ENCODE data around the gene ZIK1. TPM values are rescaled to one million over a fixed set of nuclear protein-coding genes. Genes with fewer than 3 reads are reported as not detected.

Gene ZIK1
- total RNA-seq, 4 donors from 2014 or later, result 3.0 to 5.7 (median 4.1) TPM

GRCh38 chr19:57566396-57567265 is 17.3 kb upstream of the ZIK1 start:
- no peak overlapping the region for H3K27ac ChIP-seq
- H3K4me3 ChIP-seq, result no peak overlapping the region
- H3K36me3 ChIP-seq, result peaks cover under 1% of the 10 kb centered on the region
- H3K27me3 ChIP-seq, result no peaks in the 10 kb centered on the region
- no peak for DNase-seq (ENCODE audit: low spot score in 2 of 2)
- 64% methylated on average over 7 of the region's 7 CpGs for WGBS
- H3K4me1 ChIP-seq, result no peaks in the 10 kb centered on the region
- H3K9me3 ChIP-seq, result peaks cover 77% of the 10 kb centered on the region
- no peak for TF ChIP-seq CTCF (IDR thresholded peaks at IDR 0.05)
- no peak for TF ChIP-seq POLR2A (IDR thresholded peaks at IDR 0.05)
- TF ChIP-seq EP300 (IDR thresholded peaks at IDR 0.05), result no peak
- no peak for TF ChIP-seq POLR2AphosphoS5 (IDR thresholded peaks at IDR 0.05)

GRCh38 chr19:57570707-57571106 is 13.2 kb upstream of the ZIK1 start:
- no peak overlapping the region for H3K4me3 ChIP-seq
- H3K36me3 ChIP-seq, result peaks cover 41% of the 10 kb centered on the region
- no peaks in the 10 kb centered on the region for H3K27me3 ChIP-seq
- H3K27ac ChIP-seq, result no peak overlapping the region
- TF ChIP-seq CTCF (IDR thresholded peaks at IDR 0.05) (no peak), POLR2A (IDR thresholded peaks at IDR 0.05) (no peak), EP300 (IDR thresholded peaks at IDR 0.05) (no peak), POLR2AphosphoS5 (IDR thresholded peaks at IDR 0.05) (no peak)
- no peaks in the 10 kb centered on the region for H3K4me1 ChIP-seq
- no peak for DNase-seq (ENCODE audit: low spot score in 2 of 2)
- peaks cover 96% of the 10 kb centered on the region for H3K9me3 ChIP-seq

- no peak overlapping the region for H3K4me3 ChIP-seq
- peaks cover 90% of the 10 kb centered on the region for H3K9me3 ChIP-seq
- no peak for DNase-seq (ENCODE audit: low spot score in 2 of 2)
- H3K27me3 ChIP-seq, result no peaks in the 10 kb centered on the region
- 100% methylated on average over 3 of the region's 3 CpGs for WGBS
- no peak overlapping the region for H3K27ac ChIP-seq
- H3K4me1 ChIP-seq, result no peaks in the 10 kb centered on the region
- H3K36me3 ChIP-seq, result peaks cover 53% of the 10 kb centered on the region
- TF ChIP-seq EP300 (IDR thresholded peaks at IDR 0.05) (no peak), CTCF (IDR thresholded peaks at IDR 0.05) (no peak), POLR2A (IDR thresholded peaks at IDR 0.05) (no peak), POLR2AphosphoS5 (IDR thresholded peaks at IDR 0.05) (no peak)
Measured at GRCh38 chr19:57572415-57572947, 11.5 kb upstream of the ZIK1 start.

- Histone ChIP-seq H3K27ac (no peak overlapping the region), H3K36me3 (peaks cover 52% of the 10 kb centered on the region), H3K9me3 (peaks cover 50% of the 10 kb centered on the region), H3K27me3 (no peaks in the 10 kb centered on the region), H3K4me3 (no peak overlapping the region), H3K4me1 (peaks cover 10% of the 10 kb centered on the region)
- no peak for TF ChIP-seq POLR2AphosphoS5 (IDR thresholded peaks at IDR 0.05)
- TF ChIP-seq CTCF (IDR thresholded peaks at IDR 0.05), result no peak
- TF ChIP-seq EP300 (IDR thresholded peaks at IDR 0.05), result no peak
- TF ChIP-seq POLR2A (IDR thresholded peaks at IDR 0.05), result no peak
- DNase-seq (ENCODE audit: low spot score in 2 of 2), result no peak
Measured at GRCh38 chr19:57576661-57577060, 7.3 kb upstream of the ZIK1 start.

- H3K4me3 ChIP-seq, result peak within 1 kb of the TSS; percentile 74
- H3K27me3 ChIP-seq, result no peaks in the 10 kb centered on the region
- TF ChIP-seq CTCF (IDR thresholded peaks at IDR 0.05) (peak in 1 of 2 donors; percentile 14), EP300 (IDR thresholded peaks at IDR 0.05) (no peak), POLR2AphosphoS5 (IDR thresholded peaks at IDR 0.05) (peak in 2 of 3 donors; percentile 56 to 75), POLR2A (IDR thresholded peaks at IDR 0.05) (no peak)
- H3K27ac ChIP-seq, result peak within 1 kb of the TSS; percentile 77
- peak; percentile 98 to 99 for DNase-seq (ENCODE audit: low spot score in 2 of 2)
- peaks cover 30% of the 10 kb centered on the region for H3K9me3 ChIP-seq
- 0% methylated on average over 13 of the region's 62 CpGs for WGBS
- peaks cover 32% of the 10 kb centered on the region for H3K36me3 ChIP-seq
- peaks cover 15% of the 10 kb centered on the region for H3K4me1 ChIP-seq
Measured at GRCh38 chr19:57578487-57579205, 5.3 kb upstream of the ZIK1 start, which contains the start of gene ZNF416. Gene ZNF416, minus strand, starts transcription at chr19:57578911. Its CDS starts 207 bp downstream, at chr19:57578704.

Measured in suprapubic skin (tissue), 4 donors.